Medulla oblongata (tissue), 1 donor: Measurements from ENCODE around the gene PRR7.
"Not testable (repeated sequence)": the region's sequence is repeated elsewhere in the genome, so short reads cannot be mapped to it uniquely, and the experiment has no call there.

Source experiments
- DNase-seq: peaks from one replicate; pipeline ENCODE4 v3.0.0-alpha.2; 2015; ENCODE audit errors: extremely low spot score

The PRR7 gene

GRCh38 chr5:177484902-177485549, 38.4 kb downstream of the PRR7 start:
- DNase-seq, result no peak

DNA sequence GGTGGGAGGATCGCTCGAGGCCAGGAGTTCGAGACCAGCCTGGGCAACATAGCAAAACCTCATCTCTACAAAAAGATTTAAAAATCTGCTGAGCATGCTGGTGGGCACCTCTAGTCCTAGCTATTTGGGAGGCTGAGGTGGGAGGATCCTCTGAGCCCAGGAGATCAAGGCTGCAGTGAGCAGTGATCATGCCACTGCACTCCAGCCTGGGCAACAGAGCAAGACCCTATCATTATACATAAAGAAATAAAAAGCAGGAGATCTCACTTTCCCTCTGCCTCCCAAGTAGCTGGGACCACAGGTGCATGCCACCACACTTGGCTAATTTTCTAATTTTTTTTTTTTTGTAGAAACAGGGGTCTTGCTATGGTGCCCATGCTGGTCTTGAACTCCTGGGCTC, 39.1 kb downstream of the PRR7 start:
- not testable (repeated sequence) for DNase-seq

DNA sequence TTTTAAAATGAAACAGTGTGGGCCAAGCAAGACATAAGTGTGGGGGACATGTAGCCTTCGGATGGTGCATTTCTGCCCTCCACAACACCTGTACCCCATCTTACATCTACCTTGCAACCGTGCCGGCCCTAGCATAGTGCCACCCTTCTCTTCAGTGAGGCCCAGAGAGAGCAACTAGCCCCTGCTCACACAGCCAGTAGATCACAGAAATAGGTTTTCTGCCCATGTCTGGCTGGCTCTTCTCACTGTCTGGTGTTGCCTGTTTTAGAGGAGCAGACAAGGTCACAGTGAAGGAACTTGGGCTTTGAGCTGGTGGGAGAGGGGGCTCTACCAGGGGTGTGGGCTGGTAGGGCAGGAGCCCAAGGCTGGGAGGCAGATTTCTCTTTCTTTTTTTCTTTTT, 39.6 kb downstream of the PRR7 start:
- DNase-seq, result no peak

GRCh38 chr5:177487144-177487543, 40.5 kb downstream of the PRR7 start:
- DNase-seq, result no peak

DNA sequence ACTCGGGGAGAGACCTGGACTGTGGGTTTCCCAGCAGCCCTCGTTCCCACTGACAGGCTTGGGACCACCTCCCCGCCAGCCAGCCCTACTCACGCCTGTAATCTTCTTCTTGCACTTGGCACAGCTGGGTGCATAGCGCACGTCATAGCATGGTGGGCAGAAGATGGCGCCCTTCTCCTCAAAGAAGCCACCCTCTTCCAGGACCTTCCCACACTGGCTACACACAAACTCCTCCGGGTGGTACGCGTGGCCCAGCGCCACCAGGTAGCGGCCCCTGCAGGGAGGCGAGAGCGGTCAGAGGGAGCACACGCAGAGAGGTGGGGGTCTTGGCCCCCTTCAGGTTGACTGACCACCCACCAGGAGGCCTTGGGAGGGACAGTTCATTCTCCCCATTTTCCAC, 41.4 kb downstream of the PRR7 start:
- DNase-seq, result no peak

DNA sequence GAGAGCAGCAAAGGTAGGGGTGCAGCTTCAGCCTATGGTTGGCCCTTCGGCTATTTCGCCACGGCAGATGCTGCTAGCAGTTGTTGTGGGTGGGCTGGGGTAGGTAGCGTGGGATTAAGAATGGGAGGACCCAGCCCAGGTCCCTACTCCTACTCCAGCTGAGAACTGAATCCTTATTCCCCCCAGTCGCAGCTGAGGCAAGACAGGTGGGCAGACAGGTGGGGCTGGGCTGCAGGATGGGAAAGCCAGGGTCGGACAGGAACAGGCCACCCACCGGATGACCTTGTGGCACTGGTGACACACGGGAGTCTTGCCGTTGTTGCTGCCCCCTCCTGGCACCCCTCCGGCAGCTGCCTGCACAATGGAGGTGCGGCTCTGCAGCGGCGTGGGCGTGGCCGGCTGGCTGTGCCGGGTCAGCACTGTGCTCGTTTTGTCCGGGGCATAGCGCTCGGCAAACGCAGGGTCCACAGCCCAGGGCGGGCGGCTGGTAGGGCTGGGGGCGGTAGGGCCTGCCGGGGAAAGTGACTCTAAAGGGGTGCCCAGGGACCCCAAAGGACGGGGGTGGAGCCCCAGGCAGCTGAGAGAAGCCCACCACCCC, 42.6 kb downstream of the PRR7 start:
- no peak for DNase-seq

GRCh38 chr5:177490311-177490991, 43.8 kb downstream of the PRR7 start:
- no peak for DNase-seq

DNA sequence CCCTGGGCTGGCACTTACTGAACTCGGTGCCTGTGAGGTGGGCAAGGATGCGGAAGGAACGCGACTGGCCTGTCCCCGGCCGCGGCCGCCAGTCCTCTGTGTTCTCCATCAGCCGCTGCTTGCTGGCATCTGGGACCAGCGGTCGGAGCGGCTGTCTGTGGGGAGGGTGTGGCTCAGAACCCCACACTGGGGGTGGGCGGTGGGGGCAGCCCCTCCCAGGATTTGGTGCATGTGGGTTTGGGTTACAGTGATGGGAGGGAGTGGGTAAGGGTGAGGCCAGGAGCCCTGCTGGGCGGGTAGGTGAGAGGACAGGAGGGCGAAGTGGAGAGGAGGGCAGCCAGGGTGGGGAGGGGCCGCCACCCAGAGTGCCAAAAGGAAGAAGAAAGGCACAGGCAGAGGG, 44.4 kb downstream of the PRR7 start:
- DNase-seq, result no peak

DNA sequence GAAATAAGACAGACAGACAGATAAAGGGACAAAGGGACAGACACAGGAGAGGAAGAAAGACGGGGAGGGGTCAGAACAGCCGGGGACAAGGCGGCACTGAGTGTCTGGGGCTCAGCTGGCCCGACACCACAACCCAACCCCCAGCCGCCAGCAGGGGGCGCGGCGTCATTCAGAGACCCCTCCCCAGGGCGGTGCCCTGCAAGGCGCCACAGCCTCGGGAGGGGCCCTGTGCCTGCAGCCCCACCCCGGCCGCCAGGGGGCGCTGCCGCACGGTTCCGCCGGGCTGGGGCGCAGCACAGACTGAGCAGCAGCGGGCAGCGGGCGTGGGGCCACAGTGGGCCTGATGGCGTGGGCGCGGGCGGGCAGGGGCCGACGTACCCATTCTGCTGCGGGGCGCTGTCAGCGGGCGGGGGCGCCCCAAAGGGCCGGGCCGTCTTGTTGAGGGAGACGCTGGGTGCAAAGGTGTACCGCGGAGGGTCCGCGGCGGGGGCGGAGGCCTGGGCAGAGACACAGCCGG, 44.9 kb downstream of the PRR7 start:
- no peak for DNase-seq

GRCh38 chr5:177491983-177492746, 45.6 kb downstream of the PRR7 start:
- no peak for DNase-seq

- DNase-seq, result no peak
Measured at GRCh38 chr5:177492841-177493240, 46.2 kb downstream of the PRR7 start.

DNA sequence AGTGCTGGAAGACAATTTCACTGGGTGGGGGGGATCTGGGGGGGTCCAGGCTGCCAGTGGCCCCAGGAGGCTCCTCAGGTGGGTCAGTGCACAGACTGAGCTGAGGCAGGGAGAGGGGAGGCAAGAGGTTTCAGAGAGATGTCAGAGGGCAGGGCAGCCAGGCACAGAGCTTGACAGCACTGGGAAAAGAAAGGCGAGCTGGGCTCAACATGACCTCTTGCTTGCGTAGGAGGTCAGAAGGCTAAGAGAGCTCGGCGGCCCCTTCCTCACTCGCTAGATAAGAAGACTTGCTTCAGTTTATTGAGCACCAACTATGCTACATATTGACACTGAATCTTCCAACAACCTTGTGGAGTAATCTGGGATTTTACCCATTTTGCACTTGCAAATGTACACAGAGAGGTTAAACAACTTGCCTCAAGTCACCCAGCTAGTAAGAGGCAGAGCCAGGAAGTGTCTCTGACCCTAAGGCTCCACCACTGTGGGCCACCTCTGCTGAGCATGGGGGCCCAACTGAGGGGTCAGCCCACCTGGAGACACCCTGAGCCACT, 47.3 kb downstream of the PRR7 start:
- no peak for DNase-seq

- no peak for DNase-seq
Measured at GRCh38 chr5:177494346-177495195, 48.0 kb downstream of the PRR7 start.

GRCh38 chr5:177495243-177496060, 48.8 kb downstream of the PRR7 start:
- no peak for DNase-seq

DNA sequence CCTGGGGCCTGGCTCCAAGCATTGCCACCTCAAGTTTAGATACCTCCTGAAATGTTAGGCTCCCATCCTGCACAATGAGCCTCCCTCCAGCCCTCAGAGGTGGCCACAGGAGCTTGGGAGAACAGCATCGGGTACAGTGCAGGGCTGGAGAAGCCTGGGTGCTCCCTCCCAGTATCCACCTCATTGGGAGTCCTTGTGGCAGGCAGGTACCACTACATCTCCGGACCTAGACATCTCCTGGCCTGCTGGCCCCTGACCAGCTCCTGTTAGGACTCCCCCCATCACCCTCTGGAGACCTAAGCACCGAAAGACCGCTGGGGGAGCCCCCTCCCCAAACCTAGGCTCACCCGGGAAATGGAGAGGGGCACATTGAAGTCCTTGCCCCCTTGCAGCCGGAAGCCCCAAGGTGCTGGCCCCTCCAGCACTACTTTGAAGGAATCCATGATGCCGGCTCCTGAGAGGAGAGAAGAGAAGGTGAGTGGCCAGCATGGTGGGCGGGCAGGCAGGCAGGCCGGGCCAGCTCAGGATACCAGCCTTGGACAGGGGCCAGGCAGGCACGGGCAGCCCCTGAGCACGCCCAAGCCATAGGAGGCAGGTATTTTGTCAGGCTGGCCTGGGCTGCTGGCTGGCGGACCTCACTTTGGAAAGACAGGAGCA, 49.6 kb downstream of the PRR7 start:
- no peak for DNase-seq

- no peak for DNase-seq
Measured at GRCh38 chr5:177496727-177497291, 50.2 kb downstream of the PRR7 start.

DNA sequence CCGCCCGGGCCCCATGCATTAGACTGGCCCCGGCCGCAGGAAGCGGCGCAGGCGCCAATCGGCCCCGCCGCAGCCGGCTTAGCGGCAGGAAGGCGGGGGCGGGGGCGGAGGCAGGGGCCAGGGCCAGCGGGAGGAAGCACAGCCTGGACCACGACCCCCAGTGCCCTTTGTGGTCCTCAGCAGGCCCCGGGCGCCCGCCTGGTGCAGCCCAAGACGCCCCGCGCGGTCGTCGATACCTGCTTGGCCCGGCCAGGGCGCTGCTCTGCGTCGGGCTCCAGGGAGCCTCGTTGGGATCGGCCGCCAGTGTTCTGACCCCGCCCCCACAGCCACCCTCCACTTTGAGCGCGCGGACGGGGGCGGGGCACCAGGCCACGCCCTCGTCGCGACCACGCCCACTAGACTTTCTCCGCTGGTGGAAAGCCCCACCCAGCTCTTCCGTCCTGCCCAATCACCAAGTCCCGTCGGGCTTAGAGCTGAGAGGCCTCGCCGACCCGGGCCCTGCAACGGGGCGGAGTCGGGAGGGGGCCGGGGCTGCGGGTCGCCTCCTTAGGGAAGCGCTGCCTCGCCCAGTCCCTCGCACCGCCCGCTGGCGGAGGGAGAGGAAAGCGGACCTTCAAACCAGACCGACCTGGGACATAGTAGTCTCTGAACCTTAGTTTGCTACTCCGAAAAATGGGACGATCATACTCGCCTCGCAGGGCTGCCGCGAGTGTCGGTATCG, 50.8 kb downstream of the PRR7 start, which contains the start of gene PDLIM7:
TSS of gene PDLIM7 (minus strand) at position 313 of the 721 bp plus-strand sequence. CDS start 1,092 bp downstream, outside the sequence.
- DNase-seq, result peak; percentile 92

DNA sequence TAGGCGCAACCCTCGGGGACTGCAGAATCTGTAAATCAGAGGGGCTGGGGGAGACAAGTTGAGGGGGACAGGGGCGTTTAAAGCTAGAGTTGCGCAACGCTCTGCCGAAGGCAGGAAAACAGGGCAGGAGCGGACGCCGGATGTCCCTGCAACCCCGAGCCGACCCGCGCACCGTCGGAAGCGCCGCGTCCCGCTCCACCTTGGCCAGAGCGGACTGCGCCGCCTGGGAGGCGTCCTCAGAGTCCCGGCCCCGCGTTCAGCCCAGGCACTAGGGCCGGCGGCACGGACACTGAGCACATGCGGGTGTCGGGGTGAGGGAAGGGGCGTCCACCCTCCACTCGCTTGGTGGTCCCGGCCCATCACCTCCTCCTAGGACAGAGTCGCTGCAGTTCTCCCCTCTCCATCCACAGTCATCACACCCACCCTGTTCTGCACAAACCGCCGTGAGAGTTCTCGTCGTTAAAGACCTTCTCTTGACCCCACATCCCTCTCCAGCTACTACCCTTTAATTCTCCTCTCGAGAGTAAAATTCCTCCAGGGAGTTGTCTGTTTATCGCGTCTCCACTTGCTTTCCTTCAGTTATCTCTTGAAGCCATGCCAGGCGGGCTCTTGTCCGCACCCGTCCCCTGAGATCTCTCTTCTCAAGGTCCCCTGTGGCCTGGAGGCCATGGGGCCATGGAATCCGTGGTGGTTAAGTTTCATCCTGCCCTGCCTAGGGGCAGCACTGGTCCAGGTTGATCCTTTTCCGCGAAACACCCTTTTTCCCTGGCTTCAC, 51.6 kb downstream of the PRR7 start:
- no peak for DNase-seq
